PC-9 (cell line): ENCODE data around the gene NXPH1. TPM values are rescaled to one million over a fixed set of nuclear protein-coding genes. Genes with fewer than 3 reads are reported as not detected.

Experiments
- BruUV-seq: library from RNA; stranded (reverse); fragments of 400-500 nt; replicated peaks from 2 replicates; lab custom pipeline; 2021; lab: Mats Ljungman, UMichigan
- CTCF ChIA-PET: fragments of 300-600 bp; sonication (Branson Sonifier 250); formaldehyde crosslinking; loops from one replicate; lab custom pipeline; 2022; ENCODE audit warnings: antibody characterized with exemption; lab: Charles Lee
- POLR2A ChIA-PET: fragments of 300-600 bp; sonication (Branson Sonifier 250); formaldehyde crosslinking; loops from one replicate; lab custom pipeline; 2022; ENCODE audit warnings: antibody characterized with exemption; ENCODE audit not compliant: unreplicated experiment; lab: Charles Lee
- DNase-seq, 2 experiments: peaks; one replicate each; pipeline versions ENCODE4 v3.0.0 to v3.0.0-alpha.2; 2015 to 2022; ENCODE audit warnings: mixed read lengths in 1 of 2
- H2AFZ ChIP-seq: fragments of 200-600 bp; sonication (generic); 2 replicates; pipeline ENCODE4 v1.8.1; 2017; ENCODE audit warnings: antibody characterized with exemption
- H3F3A ChIP-seq: fragments of 200-600 bp; sonication (generic); 2 replicates; pipeline ENCODE4 v1.8.1; 2017; ENCODE audit warnings: antibody characterized with exemption, mild to moderate bottlenecking, low read depth; ENCODE audit not compliant: insufficient read depth
- H3K27ac ChIP-seq: fragments of 200-600 bp; sonication (generic); 2 replicates; pipeline ENCODE4 v1.6.1; 2016; ENCODE audit warnings: mixed run types
- H3K27me3 ChIP-seq: fragments of 200-600 bp; sonication (generic); 2 replicates; pipeline ENCODE4 v1.6.1; 2016; ENCODE audit warnings: low read depth, mixed run types; ENCODE audit not compliant: insufficient read depth
- H3K36me3 ChIP-seq: fragments of 200-600 bp; sonication (generic); 2 replicates; pipeline ENCODE4 v1.6.1; 2016; ENCODE audit warnings: low read depth, mixed run types
- H3K4me1 ChIP-seq: fragments of 200-600 bp; sonication (generic); replicated peaks from 2 replicates; pipeline ENCODE4 v1.6.1; 2016; ENCODE audit warnings: mixed run types; ENCODE audit not compliant: insufficient read depth
- H3K4me2 ChIP-seq: fragments of 200-600 bp; sonication (generic); 2 replicates; pipeline ENCODE4 v1.6.1; 2017; ENCODE audit warnings: mixed run types
- H3K4me3 ChIP-seq: fragments of 200-600 bp; sonication (generic); 2 replicates; pipeline ENCODE4 v1.6.1; 2016; ENCODE audit warnings: mixed run types
- H3K79me2 ChIP-seq: fragments of 200-600 bp; sonication (generic); 2 replicates; pipeline ENCODE4 v1.6.1; 2017; ENCODE audit warnings: low read depth, mixed run types
- H3K9me2 ChIP-seq: fragments of 200-600 bp; sonication (generic); 2 replicates; pipeline ENCODE4 v1.8.1; 2017; ENCODE audit warnings: mild to moderate bottlenecking; ENCODE audit not compliant: insufficient read depth
- H3K9me3 ChIP-seq: fragments of 200-600 bp; sonication (generic); 2 replicates; pipeline ENCODE4 v1.8.1; 2016; ENCODE audit warnings: low read depth; ENCODE audit not compliant: insufficient read depth
- H4K20me1 ChIP-seq: fragments of 200-600 bp; sonication (generic); 2 replicates; pipeline ENCODE4 v1.8.1; 2017; ENCODE audit not compliant: insufficient read depth
- CTCF ChIP-seq: fragments of 200-600 bp; sonication (generic); conservative IDR thresholded peaks from 2 replicates; pipeline ENCODE4 v1.6.1; 2017; ENCODE audit warnings: mixed run types, antibody characterized with exemption, mild to moderate bottlenecking, moderate library complexity
- EZH2 ChIP-seq: fragments of 200-600 bp; sonication (generic); IDR thresholded peaks from 2 replicates; pipeline ENCODE4 v1.8.0; 2017; ENCODE audit warnings: antibody characterized with exemption, low read depth
- intact Hi-C: fragments of 100-400 bp; cut with micrococcal nuclease; formaldehyde crosslinking; loops from one replicate; pipeline ENCODE4 v1.10.0; 2022; ENCODE audit not compliant: unreplicated experiment
- total RNA-seq: library from RNA; stranded (reverse); gene quantifications from 2 replicates; pipeline ENCODE4 v1.2.3, GENCODE V29; 2021

NXPH1 gene
- total RNA-seq, 1 experiment from 2014 or later: not detected

- Histone ChIP-seq H3K79me2 (no peaks in the 10 kb centered on the region), H3K4me1 (no peaks in the 10 kb centered on the region), H3K36me3 (no peaks in the 10 kb centered on the region), H2AFZ (no peak overlapping the region), H3K4me3 (no peak overlapping the region), H4K20me1 (no peaks in the 10 kb centered on the region), H3K9me2 (no peaks in the 10 kb centered on the region), H3K27ac (no peak overlapping the region), H3K27me3 (peaks cover 17% of the 10 kb centered on the region), H3K9me3 (no peaks in the 10 kb centered on the region), H3K4me2 (no peak overlapping the region), H3F3A (no peaks in the 10 kb centered on the region)
- TF ChIP-seq EZH2 (no peak), CTCF (no peak)
- POLR2A ChIA-PET: no interaction called here
- intact Hi-C loops: loop anchor here (5.0 kb wide), 1 partner anchor 657 kb away; no protein-coding TSS in a partner anchor
- CTCF ChIA-PET: no interaction called here
- no TSS peak for BruUV-seq
- no peak for DNase-seq
Observed at GRCh38 chr7:8435095-8435494, 1.7 kb downstream of the NXPH1 start.

- DNase-seq: no peak
- H3K4me3 ChIP-seq: no peak overlapping the region
- ChIA-PET CTCF (no interaction called here), POLR2A (no interaction called here)
- H2AFZ ChIP-seq: no peak overlapping the region
- H3F3A ChIP-seq: no peaks in the 10 kb centered on the region
- no peak overlapping the region for H3K4me2 ChIP-seq
- no peak overlapping the region for H3K27ac ChIP-seq
- no peaks in the 10 kb centered on the region for H3K4me1 ChIP-seq
- H3K36me3 ChIP-seq: no peaks in the 10 kb centered on the region
- H3K9me2 ChIP-seq: no peaks in the 10 kb centered on the region
- TF ChIP-seq CTCF (no peak), EZH2 (no peak)
- intact Hi-C loops: loop anchor here (5.0 kb wide), 1 partner anchor 656 kb away; no protein-coding TSS in a partner anchor
- no TSS peak for BruUV-seq
- H3K9me3 ChIP-seq: no peaks in the 10 kb centered on the region
- H3K27me3 ChIP-seq: peaks cover 22% of the 10 kb centered on the region
- H3K79me2 ChIP-seq: no peaks in the 10 kb centered on the region
- no peaks in the 10 kb centered on the region for H4K20me1 ChIP-seq
Observed at GRCh38 chr7:8435590-8436545, 2.5 kb downstream of the NXPH1 start.

- no peak overlapping the region for H2AFZ ChIP-seq
- peak; percentile 89 for TF ChIP-seq CTCF
- TF ChIP-seq EZH2: no peak
- ChIA-PET POLR2A (no interaction called here), CTCF (no interaction called here)
- peak in 1 of 2 experiments; percentile 66 for DNase-seq
- no peak overlapping the region for H3K27ac ChIP-seq
- intact Hi-C loops: loop anchor here (1.0 to 5.0 kb wide), 2 partner anchors 287 to 655 kb away; no protein-coding TSS in a partner anchor
- peaks cover 28% of the 10 kb centered on the region for H3K27me3 ChIP-seq
- H3K4me1 ChIP-seq: no peaks in the 10 kb centered on the region
- H4K20me1 ChIP-seq: no peaks in the 10 kb centered on the region
- no peaks in the 10 kb centered on the region for H3K9me2 ChIP-seq
- no peaks in the 10 kb centered on the region for H3K9me3 ChIP-seq
- no TSS peak for BruUV-seq
- no peaks in the 10 kb centered on the region for H3F3A ChIP-seq
- no peaks in the 10 kb centered on the region for H3K79me2 ChIP-seq
- no peaks in the 10 kb centered on the region for H3K36me3 ChIP-seq
- H3K4me2 ChIP-seq: peak overlapping the region; percentile 58
- H3K4me3 ChIP-seq: peak overlapping the region; percentile 33; the same call in 1 of the 2 replicates
Observed at GRCh38 chr7:8436965-8437364, 3.6 kb downstream of the NXPH1 start.
